NOMO-1 (cell line): Measurements from ENCODE around the gene PPP4R3B.
A peak's percentile ranks its signal among the peaks of the same experiment; 100 is the strongest.

ENCODE experiments used
- DNase-seq, 2 experiments: peaks; one replicate each; lab custom pipeline; 2025; ENCODE audit not compliant: unreplicated experiment in 2 of 2; lab: John Stamatoyannopoulos, UW

Gene PPP4R3B

GRCh38 chr2:55617175-55618024 lies at the start of gene PPP4R3B:
Gene PPP4R3B (minus strand): TSS chr2:55617622. CDS start chr2:55617285, 337 bp downstream.
- DNase-seq, result peak; percentile 98

GRCh38 chr2:55653255-55653654 lies 35.8 kb upstream of the PPP4R3B start:
- DNase-seq, result no peak

GRCh38 chr2:55649211-55649610 lies 31.8 kb upstream of the PPP4R3B start:
- DNase-seq, result no peak

- no peak for DNase-seq
Observed at GRCh38 chr2:55636831-55637230, 19.4 kb upstream of the PPP4R3B start.

- DNase-seq, result no peak
Observed at GRCh38 chr2:55628931-55629330, 11.5 kb upstream of the PPP4R3B start.

GRCh38 chr2:55627915-55628314 lies 10.5 kb upstream of the PPP4R3B start:
- no peak for DNase-seq

GRCh38 chr2:55621802-55622201 lies 4.4 kb upstream of the PPP4R3B start:
- no peak for DNase-seq

- DNase-seq, result peak in 1 of 2 experiments; percentile 0
Observed at GRCh38 chr2:55620123-55620779, 2.8 kb upstream of the PPP4R3B start.

GRCh38 chr2:55618275-55619055 lies 1.0 kb upstream of the PPP4R3B start:
- DNase-seq, result peak; percentile 37 to 69

GRCh38 chr2:55618025-55618274 lies 528 bp upstream of the PPP4R3B start:
- DNase-seq, result no peak

- DNase-seq, result peak; percentile 27 to 54
Observed at GRCh38 chr2:55616551-55617174, 759 bp downstream of the PPP4R3B start.

GRCh38 chr2:55611997-55612396 lies 5.4 kb downstream of the PPP4R3B start:
- DNase-seq, result no peak

GRCh38 chr2:55610954-55611743 lies 6.3 kb downstream of the PPP4R3B start:
- no peak for DNase-seq

GRCh38 chr2:55609938-55610578 lies 7.4 kb downstream of the PPP4R3B start:
- no peak for DNase-seq

GRCh38 chr2:55609193-55609794 lies 8.1 kb downstream of the PPP4R3B start:
- DNase-seq, result no peak

GRCh38 chr2:55607717-55608116 lies 9.7 kb downstream of the PPP4R3B start:
- no peak for DNase-seq

- DNase-seq, result no peak
Observed at GRCh38 chr2:55604027-55604565, 13.3 kb downstream of the PPP4R3B start.

GRCh38 chr2:55601849-55602248 lies 15.6 kb downstream of the PPP4R3B start:
- DNase-seq, result no peak
